A549 (cell line): ENCODE measurements around the gene MYCT1.

Experiments used
- BHLHE40 ChIP-seq: IDR thresholded peaks from 2 replicates; pipeline ENCODE4 v1.6.1; 2012; ENCODE audit warnings: low read depth, low read length, inconsistent platforms
- CTCF ChIP-seq: fragments of >200 bp; sonication (Bioruptor Twin); formaldehyde crosslinking; IDR thresholded peaks from 3 replicates; pipeline ENCODE4 v1.5.1; 2016
- EP300 ChIP-seq, 2 experiments: fragments of >200 bp; sonication (Bioruptor Twin); formaldehyde crosslinking; IDR thresholded peaks; 2 replicates in 1 of 2; 3 replicates in 1 of 2; pipeline ENCODE4 v1.6.1; 2016 to 2017
- MAX ChIP-seq: IDR thresholded peaks from 2 replicates; pipeline ENCODE4 v1.6.1; 2012
- MYC ChIP-seq: IDR thresholded peaks from 2 replicates; pipeline ENCODE4 v1.6.1; 2012; ENCODE audit warnings: mild to moderate bottlenecking, inconsistent platforms, low read length, improper control_type of control experiment, borderline replicate concordance
- POLR2A ChIP-seq: IDR thresholded peaks from 2 replicates; pipeline ENCODE4 v1.6.1; 2012; ENCODE audit warnings: mild to moderate bottlenecking, low read length
- POLR2AphosphoS2 ChIP-seq: conservative IDR thresholded peaks from 2 replicates; pipeline ENCODE4 v1.6.1; 2012; ENCODE audit warnings: low read length, improper control_type of control experiment, inconsistent platforms
- RNF2 ChIP-seq: fragments of 200-600 bp; sonication (generic); IDR thresholded peaks from 2 replicates; pipeline ENCODE4 v1.6.1; 2016; ENCODE audit warnings: low read depth, mild to moderate bottlenecking, antibody characterized with exemption, moderate library complexity, borderline replicate concordance

- TF ChIP-seq POLR2AphosphoS2 (no peak), POLR2A (no peak), CTCF (no peak), EP300 (IDR thresholded peaks at IDR 0.05) (no peak), MAX (no peak), MYC (no peak), BHLHE40 (no peak), RNF2 (no peak)
Observed at GRCh38 chr6:152721956-152722355, 24.3 kb downstream of the MYCT1 start.
